Right lobe of liver (tissue), 6 donors: ENCODE data around the gene EPB41. TPM values are rescaled to one million over a fixed set of nuclear protein-coding genes. Genes with fewer than 3 reads are reported as not detected.

ENCODE experiments used
- ATAC-seq, 4 donors: fragments of 200-7000 bp; cut with Tn5 transposase; one replicate each; pipeline ENCODE4 v1.9.1; 2020; ENCODE audit warnings: mild to moderate bottlenecking in 4 of 4, moderate library complexity in 4 of 4
- DNase-seq, 3 donors: peaks; one replicate each; pipeline ENCODE4 v3.0.0-alpha.2; 2020
- H3K27ac ChIP-seq, 3 donors: fragments of 200-600 bp; one replicate each; pipeline ENCODE4 v1.8.0; 2022
- H3K27me3 ChIP-seq, 2 donors: fragments of 200-600 bp; one replicate each; pipeline ENCODE4 v1.8.0; 2022
- H3K36me3 ChIP-seq, 4 donors: fragments of 200-600 bp; sonication (generic) in 1 of 4; one replicate each; pipeline versions ENCODE4 v1.5.1 to v1.8.0; 2017 to 2022; ENCODE audit warnings: control low read depth in 1 of 4
- H3K4me1 ChIP-seq, 4 donors: fragments of 200-600 bp; sonication (generic) in 1 of 4; one replicate each; pipeline versions ENCODE4 v1.5.1 to v1.8.0; 2017 to 2022; ENCODE audit warnings: control low read depth in 1 of 4
- H3K4me3 ChIP-seq, 3 donors: fragments of 200-600 bp; one replicate each; pipeline ENCODE4 v1.8.0; 2022
- H3K9me3 ChIP-seq, 4 donors: fragments of 200-600 bp; sonication (generic) in 1 of 4; one replicate each; pipeline versions ENCODE4 v1.5.1 to v1.8.0; 2017 to 2022; ENCODE audit warnings: control low read depth in 1 of 4
- CTCF ChIP-seq, 4 donors: fragments of 200-600 bp in 3 of 4; fragments of 450-650 bp in 1 of 4; IDR thresholded peaks; one replicate each; pipeline versions ENCODE4 v1.5.1 to v1.8.0; 2016 to 2022; ENCODE audit warnings: antibody characterized with exemption in 4 of 4, mild to moderate bottlenecking in 2 of 4
- POLR2A ChIP-seq: fragments of 450-650 bp; IDR thresholded peaks from one replicate; pipeline ENCODE4 v1.6.1; 2017; ENCODE audit warnings: antibody characterized with exemption, mild to moderate bottlenecking
- WGBS: methylation state at CpG from one replicate; pipeline ENCODE4 v1.1.6; 2018; ENCODE audit warnings: low coverage, low lambda C conversion rate; ENCODE audit not compliant: insufficient coverage; ENCODE audit errors: missing lambda C conversion rate; 5-methylcytosine and 5-hydroxymethylcytosine counted together
- intact Hi-C, 2 donors: fragments of 100-400 bp; cut with DNase I; formaldehyde crosslinking; loops; one replicate each; pipeline versions ENCODE4 v1.11.2 to v1.14.1; 2022
- total RNA-seq, 6 experiments: library from RNA; depleted of rRNA in 2 of 6; stranded (reverse); fragments of >200 nt in 2 of 6; fragmentation: NEBNext Ultra II Directional in 3 of 6; extraction: Animal tissue kit (Norgen Biotek cat#: 25700) in 3 of 6; gene quantifications; one replicate each; pipeline versions ENCODE4 v1.1.0 to v1.2.4, GENCODE V29; 2016 to 2023
- donor health status: DM: no; HTN: yes; CAD: no.
- donor health status: DM: no; HTN: no; CAD: no.
- donor health status: DM: no; HTN: no; CAD: no.
- donor health status: DM: no; HTN: yes; CAD: no.
- donor health status: DM: no; HTN: yes; CAD: no.

EPB41 gene
- total RNA-seq, 6 experiments from 2014 or later: 35.3 to 58.7 (median 49.2) TPM

- ATAC-seq: no peak
- WGBS: 92% methylated on average over 1 of the region's 1 CpG
These were observed 135.8 kb downstream of the EPB41 start for GRCh38 chr1:29050166-29050565.

GRCh38 chr1:29052100-29052499 is 137.7 kb downstream of the EPB41 start:
- Histone ChIP-seq H3K9me3 (no peaks in the 10 kb centered on the region), H3K4me3 (no peak overlapping the region), H3K27me3 (no peaks in the 10 kb centered on the region), H3K36me3 (peaks cover 0 to 29% (median 3%) of the 10 kb centered on the region in 4 donors), H3K4me1 (no peaks in the 10 kb centered on the region), H3K27ac (no peak overlapping the region)
- TF ChIP-seq POLR2A (no peak), CTCF (IDR thresholded peaks at IDR 0.05) (no peak)
- WGBS: 75% methylated on average over 2 of the region's 2 CpGs
- DNase-seq: no peak
- intact Hi-C loops: no loop called here
- no peak for ATAC-seq

More at GRCh38 chr1:29050166-29050565, 135.8 kb downstream of the EPB41 start:
- H3K27ac ChIP-seq: no peak overlapping the region
- TF ChIP-seq POLR2A (no peak), CTCF (IDR thresholded peaks at IDR 0.05) (no peak)
- no peak for DNase-seq
- no peaks in the 10 kb centered on the region for H3K4me1 ChIP-seq
- peaks cover 0 to 29% (median 3%) of the 10 kb centered on the region in 4 donors for H3K36me3 ChIP-seq
- H3K27me3 ChIP-seq: no peaks in the 10 kb centered on the region
- H3K9me3 ChIP-seq: no peaks in the 10 kb centered on the region
- no peak overlapping the region for H3K4me3 ChIP-seq
- intact Hi-C loops: no loop called here

- Histone ChIP-seq H3K4me3 (no peak overlapping the region), H3K27me3 (no peaks in the 10 kb centered on the region), H3K36me3 (peaks cover 0 to 29% (median 3%) of the 10 kb centered on the region in 4 donors), H3K4me1 (no peaks in the 10 kb centered on the region), H3K27ac (no peak overlapping the region), H3K9me3 (no peaks in the 10 kb centered on the region)
- DNase-seq: no peak
- no peak for ATAC-seq
- intact Hi-C loops: no loop called here
- TF ChIP-seq CTCF (IDR thresholded peaks at IDR 0.05): no peak
- no peak for TF ChIP-seq POLR2A
- WGBS: 95% methylated on average over 7 of the region's 7 CpGs
These were observed 138.6 kb downstream of the EPB41 start for GRCh38 chr1:29052941-29053340.

- WGBS: 100% methylated on average over 1 of the region's 1 CpG
- intact Hi-C loops: no loop called here
- Histone ChIP-seq H3K9me3 (no peaks in the 10 kb centered on the region), H3K27ac (no peak overlapping the region), H3K4me1 (no peaks in the 10 kb centered on the region), H3K27me3 (no peaks in the 10 kb centered on the region), H3K4me3 (no peak overlapping the region), H3K36me3 (peaks cover 0 to 34% (median 0%) of the 10 kb centered on the region in 4 donors)
- TF ChIP-seq POLR2A (no peak), CTCF (IDR thresholded peaks at IDR 0.05) (no peak)
- ATAC-seq: no peak
- DNase-seq: no peak
These were observed 140.8 kb downstream of the EPB41 start for GRCh38 chr1:29055160-29055559.

GRCh38 chr1:29056256-29056655 is 141.9 kb downstream of the EPB41 start:
- Histone ChIP-seq H3K9me3 (no peaks in the 10 kb centered on the region), H3K4me1 (no peaks in the 10 kb centered on the region), H3K4me3 (no peak overlapping the region), H3K27me3 (no peaks in the 10 kb centered on the region), H3K27ac (no peak overlapping the region), H3K36me3 (peaks cover 0 to 34% (median 0%) of the 10 kb centered on the region in 4 donors)
- no peak for DNase-seq
- WGBS: 86% methylated on average over 1 of the region's 4 CpGs
- no peak for ATAC-seq
- TF ChIP-seq POLR2A: no peak
- no peak for TF ChIP-seq CTCF (IDR thresholded peaks at IDR 0.05)
- intact Hi-C loops: no loop called here
